ENCODE measurements around the gene FSTL5.

FSTL5 gene

DNA sequence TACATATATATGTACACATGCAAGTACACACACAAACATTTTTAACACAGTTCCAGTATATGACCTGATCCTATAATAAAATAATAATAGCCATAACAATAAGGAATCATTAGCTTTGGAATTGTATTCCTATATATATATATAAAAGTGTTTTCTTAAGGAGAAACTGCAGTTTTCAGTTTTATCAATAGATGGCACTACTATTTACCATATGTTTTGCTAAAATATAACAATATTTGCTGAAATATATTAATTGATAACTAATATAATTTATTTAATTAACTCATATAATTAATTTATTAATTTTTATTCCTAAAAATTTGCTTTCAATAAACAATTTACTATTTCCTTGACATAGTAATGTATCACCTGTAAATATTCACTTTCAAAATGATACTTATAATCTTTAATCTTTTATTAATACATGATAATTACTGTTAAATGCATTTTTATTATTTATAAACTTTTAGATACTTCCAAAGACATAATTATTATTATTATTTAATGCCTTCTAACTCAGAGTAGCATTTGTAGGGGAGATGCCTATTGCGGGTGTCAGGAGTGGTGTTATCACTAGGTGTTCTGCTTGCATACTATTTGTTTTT is 599.5 kb downstream of the FSTL5 start:
- DNase-seq: no peak

DNA sequence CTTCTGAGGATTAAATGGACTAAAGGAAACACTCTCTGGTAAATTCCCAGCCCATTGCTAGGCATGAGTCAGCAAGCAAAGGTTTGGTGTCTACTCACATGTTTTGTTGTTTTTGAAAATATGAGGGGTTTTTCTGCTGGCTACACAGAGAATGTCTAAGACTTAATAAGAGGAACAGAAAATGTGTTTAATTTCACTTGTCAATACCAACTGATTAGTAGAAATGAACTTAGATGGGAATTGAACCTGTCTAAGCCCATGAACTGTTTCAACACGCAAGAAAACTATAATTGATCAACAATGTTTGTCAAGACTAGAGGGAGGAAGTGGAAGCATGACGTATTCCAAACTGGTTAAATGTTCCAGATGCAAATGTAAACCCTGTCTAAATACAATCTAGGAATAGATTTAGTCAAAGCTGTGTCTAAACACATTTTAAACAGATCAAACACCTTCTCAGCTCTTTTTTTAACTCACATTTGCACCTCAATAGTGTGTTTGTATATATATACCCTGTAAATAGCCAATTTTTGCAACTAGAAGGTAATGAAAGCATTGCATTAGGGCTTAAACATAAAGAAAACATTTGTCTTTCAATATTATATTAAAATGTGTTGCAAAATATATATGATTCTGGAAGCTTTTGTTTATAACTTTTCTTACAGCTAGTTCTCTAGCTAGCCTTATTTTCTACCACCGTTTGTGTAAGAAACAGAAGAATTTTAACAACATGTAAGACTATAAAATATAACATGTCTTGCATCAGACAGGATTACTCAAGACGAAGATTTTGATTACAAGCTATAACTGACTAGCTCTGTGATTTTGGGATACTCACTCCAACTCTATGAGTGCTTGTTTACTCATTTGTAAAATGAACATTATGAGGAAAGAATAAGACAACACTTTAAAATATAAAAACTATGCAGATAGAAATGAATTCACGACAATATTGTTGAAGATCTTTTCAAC is 607.8 kb downstream of the FSTL5 start:
- no peak for DNase-seq

DNA sequence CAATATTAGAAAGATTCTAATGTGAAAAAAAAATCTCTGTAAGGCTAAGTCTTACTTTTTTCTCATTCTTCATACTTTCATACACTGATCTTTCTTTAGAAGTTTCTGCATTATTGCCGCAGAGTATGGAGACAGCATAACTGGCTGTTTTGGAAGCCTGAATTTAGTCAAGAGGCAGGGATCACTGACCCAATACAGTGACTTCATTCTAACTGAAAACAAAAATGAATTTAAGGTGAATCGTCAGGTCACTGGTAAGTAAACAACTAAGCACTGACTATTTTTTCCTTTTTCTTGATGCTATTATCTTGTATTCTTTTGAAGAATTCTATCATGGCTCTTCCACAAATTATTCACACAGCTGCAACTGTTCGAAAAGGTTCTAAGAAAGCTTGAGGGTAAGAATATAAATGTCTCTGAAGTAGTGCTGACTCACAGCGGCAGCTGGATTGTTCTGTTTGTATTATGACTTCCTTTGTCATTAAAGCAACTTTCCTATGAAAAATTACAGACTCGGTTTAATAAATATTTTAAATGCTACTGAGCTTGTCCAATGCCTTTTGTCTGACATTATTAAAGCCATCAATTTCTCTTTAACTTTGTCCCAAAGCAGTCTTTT is 609.3 kb downstream of the FSTL5 start:
- DNase-seq: no peak

DNA sequence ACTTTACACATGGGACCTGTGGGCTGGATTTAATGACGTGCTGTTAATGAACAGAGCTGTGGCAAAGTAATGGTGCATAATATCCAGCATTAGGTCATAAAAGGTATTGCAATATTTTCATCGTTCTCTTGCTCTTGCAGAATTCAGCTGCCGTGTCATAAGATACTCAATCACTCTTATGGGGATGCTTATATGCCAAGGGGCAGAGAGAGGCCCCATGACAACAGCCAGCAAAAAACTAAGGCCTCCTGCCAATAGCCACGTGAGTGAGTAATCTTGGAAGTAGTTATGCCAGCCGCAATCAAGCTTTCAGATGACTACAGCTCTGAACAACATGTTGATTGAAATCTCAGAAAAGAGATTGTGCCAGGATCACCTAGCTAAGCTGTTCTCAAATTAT is 616.9 kb downstream of the FSTL5 start:
- DNase-seq: no peak

DNA sequence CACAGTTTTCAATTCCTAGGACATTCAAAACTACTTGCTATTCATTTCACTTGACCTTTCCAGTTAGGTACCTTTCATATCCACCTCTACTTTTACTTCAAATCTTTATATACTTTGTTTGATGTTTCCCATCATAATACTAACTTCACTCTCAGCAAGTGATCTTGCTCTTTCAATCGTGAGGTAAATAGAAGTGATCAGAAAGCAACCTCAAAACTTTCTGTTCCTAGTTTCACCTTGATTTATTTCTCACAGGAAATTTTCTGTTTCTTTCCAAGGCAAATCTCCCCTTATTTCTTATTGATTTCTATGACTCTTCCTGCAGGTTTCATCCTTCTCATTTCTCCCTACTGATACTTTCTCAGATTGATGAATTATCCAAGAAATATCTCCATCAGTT is 623.5 kb downstream of the FSTL5 start:
- DNase-seq: no peak

GRCh38 chr4:161538941-161539340 is 624.9 kb downstream of the FSTL5 start:
- no peak for DNase-seq

DNA sequence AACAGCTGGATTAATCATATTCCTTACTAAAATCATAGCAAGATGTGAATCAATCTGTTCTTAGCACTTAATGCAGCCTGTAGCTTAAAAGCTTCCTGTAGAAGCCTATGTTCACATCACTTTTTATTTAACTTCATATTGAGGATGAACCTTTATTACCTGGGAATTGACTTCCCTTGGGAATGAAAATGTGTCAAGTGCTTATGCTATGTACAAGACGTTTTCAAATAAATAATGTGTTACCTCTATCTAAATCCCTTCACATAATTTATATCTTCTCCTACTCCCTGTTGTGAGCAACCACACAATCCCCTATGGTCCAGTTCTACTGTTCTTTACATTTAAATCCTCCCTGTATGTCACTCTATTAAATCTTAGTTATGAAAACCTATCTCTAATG is 633.1 kb downstream of the FSTL5 start:
- no peak for DNase-seq

- no peak for DNase-seq
Observed at GRCh38 chr4:161525121-161525520, 638.7 kb downstream of the FSTL5 start.

GRCh38 chr4:161522031-161522430 is 641.8 kb downstream of the FSTL5 start:
- DNase-seq: no peak

GRCh38 chr4:161519611-161520010 is 644.2 kb downstream of the FSTL5 start:
- DNase-seq: no peak

DNA sequence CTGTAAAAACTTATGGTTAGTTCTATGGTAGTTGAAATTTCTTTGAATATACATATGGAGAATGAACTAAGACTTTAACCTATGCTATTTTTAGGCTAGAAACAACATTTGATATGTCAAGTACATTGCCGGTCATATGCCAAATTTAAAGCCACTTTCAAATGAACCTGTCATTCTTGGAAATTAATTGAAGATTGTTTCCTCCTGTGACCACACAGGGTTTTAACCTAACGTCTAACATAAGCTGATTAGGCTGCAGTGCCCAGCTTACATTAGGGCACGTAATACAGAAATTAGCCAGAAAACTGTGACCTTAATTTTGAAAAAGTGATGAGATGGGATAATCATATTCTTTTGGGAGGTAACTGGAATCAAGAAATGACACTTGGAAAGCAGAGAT is 645.9 kb downstream of the FSTL5 start:
- no peak for DNase-seq

- DNase-seq: no peak
Observed at GRCh38 chr4:161505141-161505540, 658.7 kb downstream of the FSTL5 start.

- DNase-seq: no peak
Observed at GRCh38 chr4:161498155-161498554, 665.6 kb downstream of the FSTL5 start.

- DNase-seq: no peak
Observed at GRCh38 chr4:161486461-161486860, 677.3 kb downstream of the FSTL5 start.

- no peak for DNase-seq
Observed at GRCh38 chr4:161466316-161466715, 697.5 kb downstream of the FSTL5 start.

GRCh38 chr4:161463436-161463835 is 700.4 kb downstream of the FSTL5 start:
- DNase-seq: no peak

- DNase-seq: no peak
Observed at GRCh38 chr4:161457906-161458305, 705.9 kb downstream of the FSTL5 start.

GRCh38 chr4:161457311-161457710 is 706.5 kb downstream of the FSTL5 start:
- no peak for DNase-seq

DNA sequence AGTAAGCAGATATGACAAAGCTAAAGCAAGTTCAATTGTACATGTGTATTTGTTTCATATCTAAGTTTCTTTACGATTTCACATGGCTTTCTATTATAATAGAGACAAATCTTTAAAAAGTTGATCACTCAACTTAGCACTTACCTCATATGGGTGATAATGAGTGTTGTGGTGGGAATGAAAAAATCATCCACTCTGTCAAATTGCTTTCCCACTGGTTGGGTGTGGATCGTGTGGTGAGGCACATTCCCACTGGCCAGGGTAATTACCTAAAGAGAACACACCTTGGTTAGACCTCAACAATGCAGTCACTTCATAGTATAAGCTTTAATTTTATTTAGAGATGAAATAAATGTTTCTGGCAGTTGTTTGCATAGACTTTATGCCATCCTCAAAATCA is 708.9 kb downstream of the FSTL5 start:
- no peak for DNase-seq

DNA sequence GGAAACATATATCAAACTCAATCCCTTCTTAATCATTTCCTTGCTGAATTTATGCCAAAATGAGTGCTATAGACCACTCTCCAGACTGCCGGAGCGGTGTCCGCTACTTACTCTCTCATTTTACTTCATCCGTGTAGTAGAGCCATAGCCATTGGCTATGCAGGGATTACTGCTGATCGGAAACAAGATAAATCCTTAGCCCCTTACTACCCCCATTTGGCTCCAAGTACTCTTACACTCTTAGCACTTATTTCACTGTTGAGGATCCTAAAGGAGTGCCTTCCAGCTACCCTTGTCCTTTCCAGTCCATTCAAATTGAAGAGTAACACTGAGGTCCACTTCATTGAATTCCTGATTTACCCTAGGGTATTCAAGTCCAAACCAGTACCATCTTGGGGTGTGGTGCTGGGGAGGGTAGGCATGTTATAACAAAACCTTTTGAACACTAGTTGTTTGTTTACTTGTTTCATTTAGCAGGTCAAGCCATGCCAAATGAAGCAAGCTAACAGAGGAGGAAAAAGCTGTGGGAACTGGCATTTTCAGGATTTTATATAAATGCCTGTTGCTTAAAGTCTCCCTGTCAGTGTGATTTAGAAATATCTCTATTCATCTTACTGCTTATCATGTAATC is 715.1 kb downstream of the FSTL5 start:
- no peak for DNase-seq

- no peak for DNase-seq
Observed at GRCh38 chr4:161444626-161445025, 719.2 kb downstream of the FSTL5 start.

- no peak for DNase-seq
Observed at GRCh38 chr4:161442921-161443320, 720.9 kb downstream of the FSTL5 start.

GRCh38 chr4:161438096-161438495 is 725.7 kb downstream of the FSTL5 start:
- no peak for DNase-seq
